DMS 273 (cell line): Measurements from ENCODE around the gene TTI1.
"Not testable (repeated sequence)": the region's sequence is repeated elsewhere in the genome, so short reads cannot be mapped to it uniquely, and the experiment has no call there.

Source experiments
- DNase-seq: peaks from one replicate; lab custom pipeline; 2025; ENCODE audit not compliant: unreplicated experiment; lab: John Stamatoyannopoulos, UW

Gene TTI1

DNA sequence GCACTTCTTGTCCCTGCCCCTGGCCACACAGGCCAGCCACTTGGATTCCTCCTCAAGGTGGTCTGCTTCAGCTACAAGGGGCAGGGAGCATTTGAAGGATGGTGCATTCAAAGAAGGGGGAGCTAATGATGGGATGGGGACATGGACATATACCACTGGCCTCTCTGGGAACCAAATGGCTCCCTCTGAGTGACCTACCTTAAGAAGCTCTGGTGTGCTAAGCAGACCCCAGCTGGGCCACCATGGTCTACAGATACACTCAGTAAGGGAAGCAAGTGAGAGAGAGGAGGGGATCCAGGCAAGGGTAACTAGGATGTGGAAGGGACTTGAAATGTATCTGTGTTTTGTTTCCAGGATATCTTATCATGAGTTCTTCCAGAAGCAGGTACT, 62.4 kb downstream of the TTI1 start:
- no peak for DNase-seq

DNA sequence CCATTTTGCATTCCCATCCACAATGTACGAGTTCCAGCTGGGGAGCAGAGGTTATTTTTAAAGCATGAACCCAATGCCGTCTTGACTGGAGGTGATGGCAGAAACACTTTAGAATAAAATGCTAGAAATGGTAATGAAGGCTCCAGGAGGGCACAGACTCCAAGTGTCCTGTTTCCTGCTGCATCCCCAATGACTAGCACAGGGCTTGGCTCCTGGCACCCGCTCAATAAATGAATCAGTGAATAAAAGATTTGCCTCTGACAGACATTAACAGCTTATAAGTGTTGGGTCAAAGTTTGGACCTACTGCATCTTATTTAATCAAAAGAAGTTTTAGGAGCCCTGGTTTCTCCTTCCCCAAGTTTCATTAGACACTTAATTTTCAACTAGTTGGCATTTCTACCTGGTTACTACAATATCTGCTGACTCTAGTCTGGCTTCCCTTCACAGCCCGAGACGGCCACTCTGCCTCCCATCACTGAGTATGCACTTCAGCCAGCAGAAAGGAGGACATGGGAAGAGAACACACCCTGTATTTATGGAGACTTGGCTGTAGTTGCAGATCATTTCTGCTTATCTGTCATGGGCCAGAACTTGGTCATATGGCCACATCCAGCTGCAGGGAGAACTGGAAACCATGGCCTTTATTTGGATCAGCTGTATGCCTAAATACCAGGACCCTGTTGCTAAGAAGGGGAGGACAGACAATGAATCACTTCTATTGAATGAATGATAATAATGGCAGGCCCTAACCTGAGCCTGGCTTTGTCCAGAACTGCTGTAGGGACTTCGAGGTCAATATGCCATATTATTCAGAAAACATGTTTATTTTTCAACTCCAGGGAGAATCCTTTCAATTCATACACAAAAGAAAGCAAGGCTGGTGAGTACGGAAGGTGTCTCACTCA, 63.1 kb downstream of the TTI1 start:
- DNase-seq: no peak

DNA sequence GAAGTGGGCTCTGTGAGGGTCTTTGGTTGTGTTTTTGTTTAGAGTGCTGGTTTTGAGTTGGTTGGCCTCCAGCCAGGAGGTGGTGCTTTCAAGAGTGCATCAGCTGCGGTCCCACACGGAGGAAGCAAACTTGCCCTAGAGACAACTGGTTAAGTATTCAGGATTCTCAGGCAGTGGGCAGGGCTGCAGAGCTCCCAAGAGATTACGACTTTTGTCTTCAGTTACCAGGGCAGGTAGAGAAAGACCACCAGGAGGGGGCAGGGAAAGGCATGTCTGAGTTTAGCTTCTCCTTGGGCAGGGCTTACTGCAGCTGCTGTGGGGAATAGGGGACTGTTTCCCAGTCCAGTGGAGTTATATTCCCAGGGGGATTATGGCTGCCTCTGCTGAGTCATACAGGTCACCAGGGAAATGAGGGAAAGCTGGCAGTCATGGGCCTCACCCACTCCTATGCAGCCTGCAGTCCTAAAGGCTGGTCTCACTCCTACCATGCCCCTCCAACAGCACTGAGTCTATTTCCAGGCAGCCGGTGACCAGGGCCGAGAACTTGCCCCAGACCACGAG, 64.3 kb downstream of the TTI1 start:
- DNase-seq: no peak

DNA sequence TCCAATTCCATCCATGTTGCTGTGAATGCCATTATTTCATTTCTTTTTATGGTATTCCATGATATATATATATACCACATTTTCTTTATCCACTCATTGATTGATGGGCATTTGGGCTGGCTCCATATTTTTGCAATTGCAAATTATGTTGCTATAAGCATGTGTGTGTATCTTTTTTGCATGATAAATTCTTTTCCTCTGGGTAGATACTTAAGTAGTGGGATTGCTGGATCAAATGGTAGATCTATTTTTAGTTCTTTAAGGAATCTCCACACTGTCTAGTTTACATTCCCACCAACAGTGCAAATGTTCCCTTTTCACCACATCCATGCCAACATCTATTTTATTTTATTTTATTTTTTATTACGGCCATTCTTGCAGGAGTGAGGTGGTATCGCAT, 69.8 kb downstream of the TTI1 start:
- DNase-seq: not testable (repeated sequence)

DNA sequence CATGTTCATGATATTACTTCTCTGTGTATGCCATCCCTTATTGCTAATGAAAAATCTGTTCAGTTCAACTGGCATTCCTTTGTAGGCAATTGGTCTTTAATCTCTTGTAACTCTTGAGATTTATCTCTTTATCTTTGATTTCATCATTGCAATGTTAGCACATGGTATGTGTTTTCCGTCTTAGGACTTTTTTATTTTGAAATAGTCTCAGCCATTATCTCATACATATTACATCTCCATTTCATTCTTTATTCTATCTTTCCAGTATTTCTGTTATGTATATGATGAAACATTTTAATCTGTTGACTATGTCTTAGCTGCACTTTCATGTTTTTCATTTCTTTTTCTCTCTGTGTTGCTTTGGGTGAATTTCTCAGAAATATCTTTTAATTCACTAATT, 72.2 kb downstream of the TTI1 start:
- DNase-seq: no peak

DNA sequence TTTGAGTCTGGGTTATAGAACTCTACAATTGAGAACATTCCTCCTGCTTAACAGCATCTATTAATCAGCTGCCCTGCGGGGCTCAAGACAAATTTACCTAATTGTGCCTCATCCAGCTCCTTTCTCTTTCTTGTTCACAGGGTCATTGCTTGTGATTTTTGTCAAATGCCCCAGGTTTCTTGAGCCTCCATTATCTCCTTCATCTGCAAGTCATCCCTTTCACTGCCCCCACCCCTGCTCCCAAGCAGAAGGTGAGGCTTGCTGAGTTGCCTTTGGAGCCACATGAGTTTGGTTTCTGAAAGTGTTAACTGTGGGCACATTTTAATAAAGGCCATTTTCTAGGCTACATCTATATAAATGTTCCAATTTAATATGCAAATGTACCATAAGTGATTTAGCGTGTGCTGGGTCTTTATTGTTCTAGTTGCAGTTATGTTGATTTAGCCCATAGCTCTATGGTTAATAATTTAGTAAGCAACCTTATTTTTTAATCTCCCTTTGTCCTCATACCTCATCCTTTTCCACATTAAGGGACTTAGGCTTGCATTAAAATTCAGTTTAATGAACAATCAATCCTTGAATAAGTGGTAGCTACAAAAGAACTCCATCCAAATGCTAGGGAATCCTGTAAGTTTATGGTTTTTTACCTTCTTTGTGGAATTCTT, 74.3 kb downstream of the TTI1 start:
- DNase-seq: no peak

DNA sequence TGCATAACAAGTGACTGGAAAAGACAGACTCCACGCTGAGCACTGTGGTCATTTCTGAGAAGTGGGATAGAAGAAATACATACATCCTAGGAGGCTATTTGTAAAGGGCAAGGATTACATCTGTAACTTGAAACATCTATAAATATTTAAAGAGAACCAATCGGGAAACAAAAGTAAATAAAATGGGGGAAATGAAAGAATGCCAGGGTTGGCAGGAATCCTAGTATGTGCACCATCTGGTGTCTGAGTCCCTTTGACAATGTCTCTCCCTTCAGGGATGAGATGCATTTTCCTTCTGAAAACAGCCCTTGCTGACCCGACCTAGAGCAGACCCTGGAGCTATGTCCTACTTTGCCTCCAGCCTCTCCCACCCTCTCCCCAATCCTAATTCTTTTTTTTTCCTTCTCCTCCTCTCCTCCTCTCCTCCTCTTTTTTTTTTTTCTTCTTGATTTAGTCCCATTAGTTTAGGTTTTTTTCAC, 77.1 kb downstream of the TTI1 start:
- peak; percentile 79 for DNase-seq

DNA sequence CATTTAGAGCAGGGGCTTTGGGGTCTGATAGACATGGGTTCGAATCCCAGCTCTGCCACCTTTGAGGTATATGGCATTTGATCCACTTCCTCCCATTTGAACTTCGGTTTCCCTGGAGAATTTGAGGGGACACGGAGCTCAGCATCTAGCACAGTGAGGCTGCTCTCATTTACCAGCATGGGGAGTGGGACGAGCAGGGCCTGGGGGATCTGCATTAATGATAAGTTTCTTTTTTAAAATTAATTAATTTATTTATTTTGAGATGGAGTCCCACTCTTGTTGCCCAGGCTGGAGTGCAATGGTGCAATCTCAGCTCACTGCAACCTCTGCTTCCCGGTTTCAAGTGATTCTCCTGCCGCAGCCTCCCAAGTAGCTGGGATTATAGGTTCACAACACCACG, 77.7 kb downstream of the TTI1 start:
- DNase-seq: no peak

DNA sequence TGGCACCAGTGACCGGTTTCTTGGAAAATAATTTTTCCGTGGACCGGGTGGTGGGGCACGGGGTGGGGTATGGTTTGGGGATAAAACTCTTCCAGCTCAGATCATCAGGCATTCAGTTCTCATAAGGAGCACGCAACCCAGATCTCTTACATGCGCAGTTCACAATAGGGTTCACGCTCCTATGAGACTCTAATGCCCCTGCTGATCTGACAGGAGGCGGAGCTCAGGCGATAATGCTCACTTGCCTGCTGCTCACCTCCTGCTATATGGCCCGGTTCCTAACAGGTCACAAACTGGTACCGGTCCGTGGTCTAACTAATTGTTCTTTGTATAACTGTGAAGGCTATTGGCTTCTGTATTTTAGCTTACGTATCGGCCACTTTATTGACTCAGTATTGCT, 78.6 kb downstream of the TTI1 start:
- no peak for DNase-seq

DNA sequence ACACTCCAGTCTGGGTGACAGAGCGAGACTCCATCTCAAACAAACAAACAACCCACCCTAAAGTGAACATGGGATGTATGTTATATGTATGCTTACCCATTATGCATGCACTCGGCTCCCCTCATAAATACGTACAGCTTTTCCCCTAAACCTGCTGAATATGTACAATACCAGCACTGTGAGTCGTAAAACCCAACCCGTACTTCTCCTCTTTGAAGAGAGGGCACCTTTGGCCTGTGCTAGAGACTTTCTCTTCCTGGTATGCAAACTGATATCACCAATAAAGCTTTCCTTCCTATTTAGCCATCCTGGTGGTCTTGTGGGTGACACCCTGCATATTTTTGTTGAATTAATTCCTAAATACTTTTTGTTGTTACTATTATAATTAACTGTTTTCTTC, 79.1 kb downstream of the TTI1 start:
- no peak for DNase-seq

DNA sequence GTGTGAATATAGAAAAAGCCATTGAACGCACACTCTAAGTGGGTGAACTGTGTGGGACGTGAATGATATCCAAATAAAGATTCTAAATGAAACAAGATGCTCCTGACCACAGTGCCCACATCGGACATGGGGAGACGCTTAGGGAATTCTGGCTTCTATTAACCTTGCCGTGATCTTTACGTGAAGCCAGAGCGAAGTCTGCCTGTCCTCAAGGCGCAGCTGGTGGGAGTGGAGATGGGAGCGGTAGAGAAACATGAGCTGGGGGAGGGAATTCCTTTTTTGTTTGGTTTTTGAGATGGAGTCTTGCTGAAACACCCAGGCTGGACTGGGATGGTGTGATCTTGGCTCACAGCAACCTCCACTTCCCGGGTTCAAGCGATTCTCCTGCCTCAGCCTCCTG, 84.3 kb downstream of the TTI1 start:
- DNase-seq: no peak

DNA sequence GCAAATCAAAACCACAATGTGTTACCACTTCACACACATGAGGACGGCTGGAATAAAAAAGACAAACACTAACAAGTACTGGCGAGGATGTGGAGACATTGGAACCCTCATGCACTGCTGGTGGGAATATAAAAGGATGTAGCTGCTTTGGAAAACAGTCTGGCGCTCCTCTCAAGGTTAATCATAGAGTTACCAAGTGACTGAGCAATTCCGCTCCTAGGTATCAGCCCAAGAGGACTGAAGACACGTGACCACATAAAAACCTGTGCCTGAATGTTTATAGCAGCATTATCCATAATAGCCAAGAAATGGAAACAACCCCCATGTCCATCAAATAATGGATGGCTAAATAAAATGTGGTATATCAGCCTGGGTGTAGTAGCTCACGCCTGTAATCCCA, 85.3 kb downstream of the TTI1 start:
- DNase-seq: no peak

DNA sequence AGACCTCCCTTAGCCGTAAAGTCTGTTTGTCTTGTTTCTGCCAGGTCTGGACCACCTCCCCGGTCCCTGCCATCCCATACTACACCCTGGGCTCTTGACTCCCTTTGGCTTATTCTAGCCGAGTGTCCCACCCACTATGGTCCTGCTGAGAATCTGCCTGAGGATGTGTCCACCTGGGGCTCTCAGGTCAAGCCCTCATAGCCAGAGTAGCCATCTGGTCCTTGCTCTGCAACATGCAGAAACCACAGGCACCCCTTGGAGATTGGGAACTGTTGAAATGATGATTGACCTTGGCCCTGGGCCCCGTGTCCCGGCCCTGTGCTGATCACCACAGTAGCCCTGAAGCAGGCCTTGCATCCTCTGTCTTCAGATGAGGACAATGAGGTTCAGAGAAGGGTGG, 86.3 kb downstream of the TTI1 start:
- no peak for DNase-seq

DNA sequence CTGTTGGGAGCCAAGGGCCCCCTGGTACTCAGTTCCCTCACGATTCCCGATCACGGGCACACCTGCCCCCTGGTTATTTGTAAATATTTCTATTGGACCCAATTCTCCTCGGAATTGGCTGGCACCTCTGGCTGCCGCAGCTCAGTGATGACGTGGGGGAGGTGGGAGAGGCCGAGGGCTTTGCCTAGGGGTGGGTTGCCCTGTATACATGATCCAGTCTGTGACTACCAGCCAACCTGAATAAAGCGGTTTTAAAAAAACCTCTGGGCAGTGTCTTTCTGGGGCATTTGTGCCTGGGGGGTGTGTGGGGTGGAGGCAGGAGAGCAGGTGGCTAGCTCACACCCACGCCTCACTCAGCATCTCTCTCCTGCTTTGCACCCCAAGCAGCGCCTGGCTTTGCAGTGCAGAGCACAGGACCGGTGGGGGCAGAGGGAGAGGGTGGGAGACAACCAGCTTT, 88.1 kb downstream of the TTI1 start:
- DNase-seq: no peak

DNA sequence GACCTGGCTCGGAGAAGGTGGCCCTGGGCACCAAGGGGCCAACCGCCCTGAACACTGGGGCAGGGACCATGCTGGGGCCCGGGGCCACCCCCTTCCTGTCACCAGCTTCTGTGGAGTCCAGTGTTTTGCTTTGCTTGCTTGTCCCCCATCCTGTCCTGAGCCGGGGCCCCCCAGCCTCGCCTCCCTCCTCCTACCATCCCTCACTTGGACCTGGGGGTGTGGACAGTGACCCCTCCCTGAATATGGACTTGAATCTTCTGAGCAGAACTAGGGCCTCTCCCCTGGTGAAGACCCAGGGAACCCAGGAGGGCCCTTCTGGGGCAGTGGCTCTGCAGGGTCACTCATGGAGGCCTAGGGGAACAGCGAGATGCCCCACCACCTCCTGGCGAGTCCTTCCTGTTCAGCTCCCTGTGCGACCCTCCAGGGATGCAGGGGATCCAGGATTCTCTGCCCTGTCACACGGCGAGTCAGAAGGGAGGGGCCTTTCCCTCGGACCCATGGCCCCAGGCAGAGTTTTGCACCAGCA, 88.7 kb downstream of the TTI1 start:
- DNase-seq: no peak

DNA sequence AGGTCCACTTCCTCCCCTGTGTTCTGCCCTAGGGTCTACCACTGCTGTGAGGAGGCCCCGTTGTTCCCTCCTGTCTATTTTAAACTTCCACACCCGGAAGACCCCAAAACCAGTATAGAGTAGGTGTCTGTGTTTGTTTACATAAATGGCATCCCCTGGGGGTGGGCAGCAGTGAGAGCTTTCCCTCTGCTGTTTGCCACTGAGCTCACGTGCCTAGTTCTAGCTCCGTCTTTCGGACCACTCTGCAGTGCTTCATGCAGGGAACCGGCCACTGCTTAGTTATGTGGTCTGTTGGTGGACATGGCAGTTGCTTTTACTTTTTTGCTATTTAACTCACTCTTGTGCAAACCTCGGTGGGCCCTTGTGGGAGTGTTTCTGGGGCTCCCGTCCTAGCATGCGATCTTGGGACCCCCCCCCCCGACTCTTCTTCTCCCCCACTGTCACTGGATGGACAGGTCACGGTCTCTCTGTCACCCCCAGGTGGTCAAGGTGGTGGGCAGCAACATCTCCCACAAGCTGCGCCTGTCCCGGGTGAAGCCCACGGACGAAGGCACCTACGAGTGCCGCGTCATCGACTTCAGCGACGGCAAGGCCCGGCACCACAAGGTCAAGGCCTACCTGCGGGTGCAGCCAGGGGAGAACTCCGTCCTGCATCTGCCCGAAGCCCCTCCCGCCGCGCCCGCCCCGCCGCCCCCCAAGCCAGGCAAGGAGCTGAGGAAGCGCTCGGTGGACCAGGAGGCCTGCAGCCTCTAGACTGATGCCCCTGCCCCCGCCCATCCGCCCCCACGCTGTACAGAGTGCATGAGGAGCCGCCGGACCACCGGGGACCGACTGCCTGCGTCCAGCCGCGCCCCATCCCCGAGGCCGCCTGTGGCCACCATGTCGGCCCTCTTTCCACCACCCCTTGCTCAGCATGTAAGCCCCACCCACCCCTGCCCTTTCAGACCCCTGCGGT, 89.5 kb downstream of the TTI1 start:
- no peak for DNase-seq

DNA sequence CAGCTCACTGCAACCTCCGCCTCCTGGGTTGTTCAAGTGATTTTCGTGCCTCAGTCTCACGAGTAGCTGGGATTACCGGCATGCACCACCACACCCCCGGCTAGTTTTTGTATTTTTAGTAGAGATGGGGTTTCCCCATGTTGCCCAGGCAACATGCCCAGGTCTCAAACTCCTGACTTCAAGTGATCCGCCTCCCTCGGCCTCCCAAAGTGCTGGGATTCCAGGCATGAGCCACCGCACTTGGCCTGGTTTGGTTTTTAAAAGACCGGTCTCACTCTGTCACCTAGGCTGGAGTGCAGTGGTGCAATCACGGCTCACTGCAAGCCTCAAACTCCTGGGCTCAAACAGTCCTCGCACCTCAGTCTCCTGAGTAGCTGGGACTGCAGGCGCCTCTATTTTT, 90.2 kb downstream of the TTI1 start:
- DNase-seq: peak; percentile 25

DNA sequence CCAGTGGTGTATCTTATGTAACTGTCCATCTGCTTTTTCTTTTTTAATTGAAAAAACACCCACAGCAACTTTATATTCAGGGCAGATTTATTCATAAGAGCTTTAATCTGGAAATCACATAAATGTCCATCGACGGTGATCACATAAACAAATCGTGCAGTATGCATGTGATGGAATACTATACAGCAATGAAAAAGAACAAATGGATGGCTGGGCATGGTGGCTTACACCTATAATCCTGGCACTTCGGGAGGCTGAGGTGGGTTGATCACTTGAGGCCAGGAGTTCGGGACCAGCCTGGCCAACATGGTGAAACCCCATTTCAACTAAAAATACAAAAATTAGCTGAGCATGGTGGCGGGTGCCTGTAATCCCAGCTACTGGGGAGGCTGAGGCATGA, 91.3 kb downstream of the TTI1 start:
- DNase-seq: no peak

DNA sequence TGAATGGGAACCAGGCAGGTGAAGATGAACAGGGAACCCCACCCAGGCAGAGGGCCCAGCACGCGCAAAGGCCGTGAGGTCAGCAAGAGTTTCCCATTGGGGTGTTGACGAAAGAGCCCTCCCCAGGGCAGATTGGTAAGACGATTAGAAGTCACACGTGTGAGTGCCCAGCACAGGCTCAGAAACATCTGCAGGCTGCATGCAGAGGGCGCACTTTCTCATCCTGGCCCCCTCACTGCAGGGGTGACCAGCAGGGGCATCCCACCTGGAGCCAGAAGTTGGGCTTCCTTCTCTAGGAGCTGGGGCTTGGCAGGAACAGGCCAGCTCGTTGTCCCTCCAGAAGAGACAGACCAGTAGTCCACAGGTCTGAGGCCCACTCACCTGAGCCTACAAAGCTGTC, 91.9 kb downstream of the TTI1 start:
- DNase-seq: peak; percentile 38

DNA sequence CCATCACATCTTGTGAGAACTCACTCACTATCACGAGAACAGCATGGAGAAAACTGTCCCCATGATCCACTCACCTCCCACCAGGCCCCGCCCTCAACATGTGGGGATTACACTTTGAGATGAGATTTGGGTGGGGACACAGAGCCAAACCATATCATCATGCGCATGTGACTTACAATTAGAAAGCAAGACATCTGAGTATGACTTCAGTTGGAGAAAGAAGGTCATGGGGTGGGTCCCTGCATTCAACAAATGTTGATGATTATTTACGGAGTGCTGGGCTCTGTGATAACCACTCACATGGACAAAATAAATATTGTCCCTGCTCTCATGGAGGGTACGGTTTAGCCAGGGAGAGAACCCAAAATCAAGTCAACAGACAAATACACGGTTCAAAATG, 92.4 kb downstream of the TTI1 start:
- no peak for DNase-seq
